PC-3 (cell line): ENCODE measurements around the gene ZNF43. TPM values are rescaled to one million over a fixed set of nuclear protein-coding genes. Genes with fewer than 3 reads are reported as not detected.
"Not testable (repeated sequence)": the region's sequence is repeated elsewhere in the genome, so short reads cannot be mapped to it uniquely, and the experiment has no call there.

Experiments used
- ATAC-seq: fragments of 200-7000 bp; cut with Tn5 transposase; 2 replicates; pipeline ENCODE4 v1.9.1; 2020; ENCODE audit warnings: mild to moderate bottlenecking, moderate library complexity
- BruUV-seq: library from RNA; stranded (reverse); fragments of 400-500 nt; replicated peaks from 2 replicates; lab custom pipeline; 2021; lab: Mats Ljungman, UMichigan
- CTCF ChIA-PET: fragments of 300-600 bp; sonication (Branson Sonifier 250); formaldehyde crosslinking; loops from one replicate; lab custom pipeline; 2022; ENCODE audit warnings: antibody characterized with exemption; lab: Charles Lee
- POLR2A ChIA-PET: fragments of 300-600 bp; sonication (Branson Sonifier 250); formaldehyde crosslinking; loops from one replicate; lab custom pipeline; 2022; ENCODE audit warnings: antibody characterized with exemption; ENCODE audit not compliant: unreplicated experiment; lab: Charles Lee
- DNase-seq: peaks from one replicate; pipeline ENCODE4 v3.0.0-alpha.2; 2015
- H2AFZ ChIP-seq: fragments of 300-600 bp; sonication (generic); 2 replicates; pipeline ENCODE4 v1.6.0; 2016; ENCODE audit warnings: antibody characterized with exemption, low read length
- H3F3A ChIP-seq: fragments of 300-600 bp; sonication (generic); one replicate; pipeline ENCODE4 v1.6.0; 2017; ENCODE audit warnings: antibody characterized with exemption, low read length, control low read depth, mild to moderate bottlenecking; ENCODE audit not compliant: unreplicated experiment
- H3K27ac ChIP-seq: fragments of 300-600 bp; sonication (generic); 2 replicates; pipeline ENCODE4 v1.5.1; 2016; ENCODE audit warnings: mild to moderate bottlenecking, low read length
- H3K27me3 ChIP-seq: fragments of 300-600 bp; sonication (generic); 2 replicates; pipeline ENCODE4 v1.6.1; 2016; ENCODE audit warnings: low read length, mixed read lengths
- H3K36me3 ChIP-seq: fragments of 300-600 bp; sonication (generic); 2 replicates; pipeline ENCODE4 v1.6.1; 2016; ENCODE audit warnings: low read depth, mixed run types, low read length, mixed read lengths
- H3K4me1 ChIP-seq: fragments of 300-600 bp; sonication (generic); 2 replicates; pipeline ENCODE4 v1.5.1; 2016; ENCODE audit warnings: low read length; ENCODE audit not compliant: insufficient read depth
- H3K4me2 ChIP-seq: fragments of 300-600 bp; sonication (generic); 2 replicates; pipeline ENCODE4 v1.6.0; 2016; ENCODE audit warnings: low read length
- H3K4me3 ChIP-seq: fragments of 300-600 bp; sonication (generic); 2 replicates; pipeline ENCODE4 v1.5.1; 2016; ENCODE audit warnings: mild to moderate bottlenecking, low read length, mixed read lengths
- H3K79me2 ChIP-seq: fragments of 300-600 bp; sonication (generic); 2 replicates; pipeline ENCODE4 v1.6.1; 2017; ENCODE audit warnings: low read length, mixed read lengths
- H3K9ac ChIP-seq: fragments of 300-600 bp; sonication (generic); 2 replicates; pipeline ENCODE4 v1.6.0; 2016; ENCODE audit warnings: mild to moderate bottlenecking, low read length
- H3K9me2 ChIP-seq: fragments of 300-600 bp; sonication (generic); replicated peaks from 2 replicates; pipeline ENCODE4 v1.6.1; 2016; ENCODE audit warnings: mixed run types, low read length, mixed read lengths
- H3K9me3 ChIP-seq: fragments of 300-600 bp; sonication (generic); 2 replicates; pipeline ENCODE4 v1.6.1; 2016; ENCODE audit warnings: low read length, mixed read lengths
- H4K20me1 ChIP-seq: fragments of 300-600 bp; sonication (generic); 2 replicates; pipeline ENCODE4 v1.6.1; 2016; ENCODE audit warnings: low read length, mixed read lengths
- EZH2 ChIP-seq: fragments of 300-600 bp; sonication (generic); IDR thresholded peaks from one replicate; pipeline ENCODE4 v1.6.1; 2017; ENCODE audit warnings: antibody characterized with exemption, mild to moderate bottlenecking, low read length; ENCODE audit not compliant: unreplicated experiment
- EZH2phosphoT487 ChIP-seq: fragments of 300-600 bp; sonication (generic); IDR thresholded peaks from 2 replicates; pipeline ENCODE4 v1.6.1; 2018; ENCODE audit warnings: mild to moderate bottlenecking, antibody characterized with exemption, low read length, borderline replicate concordance
- intact Hi-C: fragments of 100-400 bp; cut with micrococcal nuclease; formaldehyde crosslinking; loops from 2 replicates; pipeline ENCODE4 v1.9.0; 2023
- total RNA-seq: library from RNA; depleted of rRNA; stranded (reverse); fragments of >200 nt; gene quantifications from 2 replicates; pipeline ENCODE4 v1.2.3, GENCODE V29; 2014
- TF ChIP-seq, protein P1 (sequence below): fragments of 300-600 bp; sonication (generic); conservative IDR thresholded peaks from 2 replicates; pipeline ENCODE4 v1.5.1; 2017; ENCODE audit warnings: antibody characterized with exemption, low read depth, mild to moderate bottlenecking, low read length

The ZNF43 gene
- total RNA-seq, 1 experiment from 2014 or later, result 1.9 TPM

DNA sequence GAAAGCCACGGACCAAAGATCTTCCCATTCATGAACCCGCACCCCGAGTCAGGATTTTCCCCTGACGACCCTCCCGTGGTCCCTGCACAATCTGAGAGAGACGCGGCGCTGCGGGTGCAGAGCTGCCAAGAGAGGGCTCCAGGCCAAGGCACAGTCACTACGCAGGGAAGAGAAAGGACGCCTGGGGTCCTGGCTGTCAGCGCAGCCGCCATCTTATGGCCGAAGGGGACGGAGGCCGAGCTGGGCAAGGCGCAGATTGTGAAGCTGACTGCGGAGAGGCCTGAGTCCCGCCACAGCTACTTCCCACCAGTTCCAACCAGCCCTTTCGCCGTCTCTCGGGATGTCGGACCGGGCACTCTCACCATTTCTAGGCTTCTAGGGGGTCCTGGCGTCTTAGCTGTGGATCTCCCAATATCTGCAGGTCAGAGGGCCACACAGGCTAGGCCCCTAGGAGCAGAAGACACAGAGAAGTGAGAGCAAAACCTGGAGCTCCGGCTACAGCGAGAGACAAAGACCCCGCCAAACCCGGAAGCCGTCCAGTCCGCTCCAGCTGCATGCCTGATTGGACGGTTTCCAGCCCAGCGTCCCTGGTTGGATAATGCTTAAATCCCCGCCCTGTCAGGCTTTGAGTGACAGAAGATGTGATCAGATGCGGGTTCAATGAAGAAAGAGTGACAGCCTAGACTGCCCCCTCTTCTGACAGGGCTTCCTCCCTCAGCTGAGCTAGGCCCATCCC lies 68.7 kb downstream of the ZNF43 start, which contains the start of gene ZNF100:
TSS of gene ZNF100 (minus strand) at position 515 of the 736 bp plus-strand sequence. CDS start at position 365, 150 bp downstream.
- ChIA-PET CTCF (no interaction called here), POLR2A (no interaction called here)
- H3K9me2 ChIP-seq, result no peaks in the 10 kb centered on the region
- no peaks in the 10 kb centered on the region for H3F3A ChIP-seq
- peak within 1 kb of the TSS; percentile 41; the same call in 1 of the 2 replicates for H3K9ac ChIP-seq
- no peaks in the 10 kb centered on the region for H4K20me1 ChIP-seq
- peaks cover 22% of the 10 kb centered on the region; the same call in 1 of the 2 replicates for H3K9me3 ChIP-seq
- peak within 1 kb of the TSS; percentile 69; the same call in 1 of the 2 replicates for H2AFZ ChIP-seq
- H3K36me3 ChIP-seq, result peaks cover 14% of the 10 kb centered on the region
- TSS peak; percentile 66 for BruUV-seq
- H3K4me2 ChIP-seq, result peak within 1 kb of the TSS; percentile 6; the same call in 1 of the 2 replicates
- peak; percentile 74 for ATAC-seq
- no peaks in the 10 kb centered on the region for H3K27me3 ChIP-seq
- H3K4me3 ChIP-seq, result peak within 1 kb of the TSS; percentile 66
- peak; percentile 53 for DNase-seq
- no peak for TF ChIP-seq EZH2phosphoT487
- TF ChIP-seq EZH2, result no peak
- TF ChIP-seq, protein P1, sequence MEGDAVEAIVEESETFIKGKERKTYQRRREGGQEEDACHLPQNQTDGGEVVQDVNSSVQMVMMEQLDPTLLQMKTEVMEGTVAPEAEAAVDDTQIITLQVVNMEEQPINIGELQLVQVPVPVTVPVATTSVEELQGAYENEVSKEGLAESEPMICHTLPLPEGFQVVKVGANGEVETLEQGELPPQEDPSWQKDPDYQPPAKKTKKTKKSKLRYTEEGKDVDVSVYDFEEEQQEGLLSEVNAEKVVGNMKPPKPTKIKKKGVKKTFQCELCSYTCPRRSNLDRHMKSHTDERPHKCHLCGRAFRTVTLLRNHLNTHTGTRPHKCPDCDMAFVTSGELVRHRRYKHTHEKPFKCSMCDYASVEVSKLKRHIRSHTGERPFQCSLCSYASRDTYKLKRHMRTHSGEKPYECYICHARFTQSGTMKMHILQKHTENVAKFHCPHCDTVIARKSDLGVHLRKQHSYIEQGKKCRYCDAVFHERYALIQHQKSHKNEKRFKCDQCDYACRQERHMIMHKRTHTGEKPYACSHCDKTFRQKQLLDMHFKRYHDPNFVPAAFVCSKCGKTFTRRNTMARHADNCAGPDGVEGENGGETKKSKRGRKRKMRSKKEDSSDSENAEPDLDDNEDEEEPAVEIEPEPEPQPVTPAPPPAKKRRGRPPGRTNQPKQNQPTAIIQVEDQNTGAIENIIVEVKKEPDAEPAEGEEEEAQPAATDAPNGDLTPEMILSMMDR, result no peak
- no peaks in the 10 kb centered on the region for H3K79me2 ChIP-seq
- H3K27ac ChIP-seq, result no peak within 1 kb of the TSS
- intact Hi-C loops, result no loop called here
- no peaks in the 10 kb centered on the region for H3K4me1 ChIP-seq

DNA sequence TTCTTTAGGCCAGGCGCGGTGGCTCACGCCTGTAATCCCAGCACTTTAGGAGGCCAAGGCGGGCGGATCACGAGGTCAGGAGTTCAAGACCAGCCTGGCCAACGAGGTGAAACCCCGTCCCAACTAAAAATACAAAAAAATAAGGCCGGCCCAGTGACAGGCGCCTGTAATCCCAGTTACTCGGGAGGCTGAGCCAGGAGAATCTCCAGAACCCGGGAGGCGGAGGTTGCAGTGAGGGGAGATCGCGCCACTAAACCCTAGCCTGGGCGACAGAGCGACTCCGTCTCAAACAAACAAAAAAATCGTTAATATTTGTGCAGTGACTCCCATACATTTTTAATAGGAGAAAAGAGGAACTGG lies 69.3 kb downstream of the ZNF43 start:
- CTCF ChIA-PET, intact Hi-C loops, H3F3A ChIP-seq, H3K79me2 ChIP-seq, H3K27me3 ChIP-seq, ATAC-seq, H3K4me1 ChIP-seq, DNase-seq, BruUV-seq, H3K9me2 ChIP-seq, H3K27ac ChIP-seq, POLR2A ChIA-PET, H4K20me1 ChIP-seq: not testable (repeated sequence)
- Histone ChIP-seq H3K9ac (peak overlapping the region; percentile 41; the same call in 1 of the 2 replicates), H3K36me3 (peaks cover 17% of the 10 kb centered on the region), H3K4me3 (peak overlapping the region; percentile 66), H2AFZ (peak overlapping the region; percentile 69; the same call in 1 of the 2 replicates), H3K4me2 (peak overlapping the region; percentile 6; the same call in 1 of the 2 replicates), H3K9me3 (peaks cover 22% of the 10 kb centered on the region; the same call in 1 of the 2 replicates)

DNA sequence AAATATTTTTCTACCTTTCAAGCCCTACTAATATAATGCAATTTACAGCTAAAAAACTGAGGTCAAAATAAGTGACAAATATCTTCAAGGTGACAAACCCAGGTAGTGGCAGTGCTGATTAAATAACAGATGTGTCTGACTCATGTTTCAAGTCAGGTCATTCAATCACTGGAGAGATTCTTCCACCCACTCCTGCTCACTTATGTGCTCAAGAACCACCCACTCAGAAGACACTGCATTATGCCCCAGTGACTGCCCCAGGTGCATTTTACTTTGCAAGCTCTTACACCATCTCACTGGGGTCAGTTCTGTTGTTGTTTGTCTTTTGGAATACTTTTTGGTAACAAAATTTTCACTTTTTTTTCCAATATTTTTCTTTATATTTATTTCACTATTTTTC lies 70.8 kb downstream of the ZNF43 start:
- ChIA-PET CTCF (no interaction called here), POLR2A (no interaction called here)
- Histone ChIP-seq H3K79me2 (no peaks in the 10 kb centered on the region), H3K4me1 (no peaks in the 10 kb centered on the region), H3K4me2 (no peak overlapping the region), H3K9me3 (peaks cover 19% of the 10 kb centered on the region; the same call in 1 of the 2 replicates), H4K20me1 (no peaks in the 10 kb centered on the region), H3K9me2 (no peaks in the 10 kb centered on the region), H3F3A (no peaks in the 10 kb centered on the region), H3K4me3 (no peak overlapping the region), H3K36me3 (peaks cover 17% of the 10 kb centered on the region), H3K27ac (no peak overlapping the region), H2AFZ (no peak overlapping the region), H3K9ac (no peak overlapping the region), H3K27me3 (no peaks in the 10 kb centered on the region)
- BruUV-seq, result no TSS peak
- TF ChIP-seq EZH2 (no peak), EZH2phosphoT487 (no peak)
- TF ChIP-seq, protein P1, result no peak
- ATAC-seq (no peak), DNase-seq (no peak)
- intact Hi-C loops, result no loop called here

DNA sequence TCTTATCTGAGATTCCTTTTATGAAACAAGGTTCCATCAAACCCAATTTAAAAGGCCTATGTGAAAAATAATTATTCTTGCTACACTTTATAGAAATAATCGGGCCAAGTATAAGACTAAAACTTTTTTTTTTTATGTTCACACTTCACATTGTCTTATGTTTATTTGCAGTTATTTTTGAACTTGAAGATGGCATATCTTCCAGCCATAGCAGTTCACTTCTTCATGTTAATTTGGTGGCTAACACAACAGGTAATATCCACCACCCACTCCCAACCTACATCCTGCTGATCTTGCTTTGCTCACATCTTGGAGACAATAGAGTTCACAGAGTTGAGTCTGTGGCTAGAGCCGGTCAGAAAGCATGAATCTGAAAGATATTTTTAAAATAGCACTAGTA lies 74.4 kb downstream of the ZNF43 start:
- H3K36me3 ChIP-seq, result peaks cover 17% of the 10 kb centered on the region
- H3K4me2 ChIP-seq, CTCF ChIA-PET, DNase-seq, intact Hi-C loops, H3K4me3 ChIP-seq, H3K27ac ChIP-seq, POLR2A ChIA-PET, H3K27me3 ChIP-seq, H3K4me1 ChIP-seq, H3K9ac ChIP-seq, H2AFZ ChIP-seq, BruUV-seq, H3F3A ChIP-seq, H3K9me2 ChIP-seq, H4K20me1 ChIP-seq, H3K79me2 ChIP-seq, ATAC-seq: not testable (repeated sequence)
- H3K9me3 ChIP-seq, result peaks cover 35% of the 10 kb centered on the region
